HEK293T (cell line): ENCODE data around the gene AQP5.

Experiments used
- HDGF ChIP-seq: fragments of 450-650 bp; IDR thresholded peaks from 2 replicates; pipeline ENCODE4 v1.6.1; 2017; ENCODE audit warnings: antibody characterized with exemption, borderline replicate concordance
- SP1 ChIP-seq: fragments of 450-650 bp; IDR thresholded peaks from 2 replicates; pipeline ENCODE4 v1.6.1; 2017
- TARDBP ChIP-seq: fragments of 450-650 bp; IDR thresholded peaks from 2 replicates; pipeline ENCODE4 v1.6.1; 2016
- ZNF384 ChIP-seq: fragments of 450-650 bp; IDR thresholded peaks from 2 replicates; pipeline ENCODE4 v1.6.1; 2016
- TF ChIP-seq, protein P1 (sequence below): fragments of 450-650 bp; IDR thresholded peaks from 2 replicates; pipeline ENCODE4 v1.6.1; 2016

DNA sequence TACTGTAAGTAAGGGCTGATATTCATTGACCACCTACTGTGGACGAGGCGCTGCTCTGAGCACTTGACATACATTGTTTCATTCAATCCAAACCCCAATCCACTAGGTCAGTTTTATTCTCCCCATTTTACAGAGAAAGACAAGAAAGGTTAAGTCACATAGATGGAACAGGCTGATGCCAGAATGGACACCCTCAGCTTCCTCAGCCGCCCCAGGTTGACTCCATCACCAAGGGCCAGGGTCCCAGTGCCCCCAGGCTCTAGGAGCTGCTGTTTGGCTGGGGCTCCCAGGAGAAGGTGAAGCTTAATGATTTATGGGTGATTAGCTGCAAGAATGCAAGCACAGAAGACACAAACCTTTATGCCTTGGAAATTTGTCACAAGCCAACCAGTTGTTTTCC, 11.8 kb upstream of the AQP5 start:
- TF ChIP-seq, protein P1, sequence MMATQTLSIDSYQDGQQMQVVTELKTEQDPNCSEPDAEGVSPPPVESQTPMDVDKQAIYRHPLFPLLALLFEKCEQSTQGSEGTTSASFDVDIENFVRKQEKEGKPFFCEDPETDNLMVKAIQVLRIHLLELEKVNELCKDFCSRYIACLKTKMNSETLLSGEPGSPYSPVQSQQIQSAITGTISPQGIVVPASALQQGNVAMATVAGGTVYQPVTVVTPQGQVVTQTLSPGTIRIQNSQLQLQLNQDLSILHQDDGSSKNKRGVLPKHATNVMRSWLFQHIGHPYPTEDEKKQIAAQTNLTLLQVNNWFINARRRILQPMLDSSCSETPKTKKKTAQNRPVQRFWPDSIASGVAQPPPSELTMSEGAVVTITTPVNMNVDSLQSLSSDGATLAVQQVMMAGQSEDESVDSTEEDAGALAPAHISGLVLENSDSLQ: no peak
- TF ChIP-seq SP1: no peak
- no peak for TF ChIP-seq ZNF384
- TF ChIP-seq TARDBP: no peak
- no peak for TF ChIP-seq HDGF
